ENCODE results near the gene ATP10B.

Gene ATP10B

DNA sequence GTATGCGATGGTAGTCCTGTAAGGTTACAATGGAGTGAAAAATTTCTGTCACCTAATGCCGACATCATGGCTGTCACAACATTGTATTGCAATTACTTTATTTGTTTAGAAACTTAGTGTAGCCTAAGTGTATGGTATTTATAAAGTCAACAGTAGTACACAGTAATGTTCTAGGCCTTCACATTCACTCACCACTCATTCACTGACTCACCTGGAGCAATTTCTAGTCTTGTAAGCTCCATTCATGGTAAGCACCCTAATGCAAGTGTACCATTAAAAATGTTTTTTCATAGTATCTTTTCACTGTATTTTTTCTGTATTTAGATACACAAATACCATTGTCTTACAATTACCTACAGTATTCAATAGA lies 58.5 kb downstream of the ATP10B start:
- no peak for TF ChIP-seq CTCF (IDR thresholded peaks at IDR 0.05)
- Histone ChIP-seq H3K4me1 (ENCODE audit: control insufficient read depth in 1 of 2, insufficient read depth in 1 of 2, low read depth in 1 of 2, low read length in 1 of 2) (no peaks in the 10 kb centered on the region), H3K36me3 (no peaks in the 10 kb centered on the region), H3K27me3 (no peaks in the 10 kb centered on the region), H3K27ac (no peak overlapping the region), H3K4me3 (ENCODE audit: low read depth in 1 of 2, low read length in 1 of 2) (no peak overlapping the region), H3K9me3 (no peaks in the 10 kb centered on the region)

DNA sequence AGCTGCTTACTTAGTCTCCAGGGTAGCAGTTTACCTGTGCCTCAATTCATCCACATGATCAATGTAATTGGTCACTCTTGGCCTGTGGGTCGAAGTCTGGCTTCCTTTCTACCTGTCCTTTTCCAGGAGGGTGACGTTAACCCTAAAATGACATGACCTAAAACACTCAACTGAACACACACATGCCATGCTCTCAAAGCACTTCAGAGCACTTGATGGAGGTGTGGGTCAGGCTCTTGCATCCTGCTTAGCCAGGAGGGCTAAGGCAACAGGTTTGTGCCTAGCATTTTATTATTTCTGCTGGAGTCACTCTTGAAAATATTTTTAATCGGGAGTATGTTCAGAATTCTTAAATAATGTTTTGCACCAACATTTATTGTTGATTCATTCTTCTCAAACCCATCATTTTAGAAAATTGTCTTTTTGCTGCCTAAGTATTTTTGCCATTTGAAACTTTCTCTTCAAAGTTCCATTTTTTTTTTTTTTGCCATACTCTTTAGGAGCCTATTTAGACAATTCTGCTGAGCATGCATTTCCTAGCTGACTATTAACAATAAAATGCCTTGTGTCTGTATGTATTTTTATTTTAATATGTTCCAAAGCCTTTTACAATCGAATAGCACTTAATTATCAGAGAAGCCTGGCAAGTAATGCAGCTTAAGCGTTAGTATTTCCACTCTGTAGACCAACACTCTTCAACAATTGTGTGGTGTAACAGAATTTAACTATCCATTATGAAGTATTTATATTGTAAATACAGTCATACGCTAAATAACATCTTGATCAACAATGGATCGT lies 59.1 kb downstream of the ATP10B start:
- Histone ChIP-seq H3K4me1 (ENCODE audit: control insufficient read depth in 1 of 2, insufficient read depth in 1 of 2, low read depth in 1 of 2, low read length in 1 of 2) (no peaks in the 10 kb centered on the region), H3K4me3 (ENCODE audit: low read depth in 1 of 2, low read length in 1 of 2) (no peak overlapping the region), H3K27ac (no peak overlapping the region), H3K9me3 (no peaks in the 10 kb centered on the region), H3K27me3 (no peaks in the 10 kb centered on the region), H3K36me3 (no peaks in the 10 kb centered on the region)
- TF ChIP-seq CTCF (IDR thresholded peaks at IDR 0.05) = no peak

DNA sequence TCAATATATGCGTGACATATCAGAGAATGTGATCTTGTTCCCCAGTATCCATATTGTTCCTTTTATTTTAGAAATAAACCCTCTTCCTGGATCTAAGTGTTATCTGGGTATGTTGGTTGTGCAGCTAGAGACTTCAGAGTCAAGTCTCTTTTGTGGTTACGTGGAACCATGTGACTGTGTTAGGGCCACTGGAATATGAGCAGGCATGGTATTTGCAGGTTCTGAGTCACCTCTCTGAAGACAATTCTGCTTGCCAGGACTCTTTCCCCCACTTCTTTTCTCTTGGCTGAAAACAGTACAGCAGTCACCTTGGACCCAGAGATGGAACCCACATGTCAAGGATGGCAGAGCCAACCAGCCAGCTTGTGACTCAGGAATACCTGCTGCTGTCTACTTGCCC lies 59.7 kb downstream of the ATP10B start:
- Histone ChIP-seq H3K4me1 (ENCODE audit: control insufficient read depth in 1 of 2, insufficient read depth in 1 of 2, low read depth in 1 of 2, low read length in 1 of 2) (no peaks in the 10 kb centered on the region), H3K27ac (no peak overlapping the region), H3K36me3 (no peaks in the 10 kb centered on the region), H3K9me3 (no peaks in the 10 kb centered on the region), H3K27me3 (no peaks in the 10 kb centered on the region), H3K4me3 (ENCODE audit: low read depth in 1 of 2, low read length in 1 of 2) (no peak overlapping the region)
- no peak for TF ChIP-seq CTCF (IDR thresholded peaks at IDR 0.05)

- Histone ChIP-seq H3K4me3 (ENCODE audit: low read depth in 1 of 2, low read length in 1 of 2) (no peak overlapping the region), H3K27ac (no peak overlapping the region), H3K27me3 (no peaks in the 10 kb centered on the region), H3K4me1 (ENCODE audit: control insufficient read depth in 1 of 2, insufficient read depth in 1 of 2, low read depth in 1 of 2, low read length in 1 of 2) (no peaks in the 10 kb centered on the region), H3K9me3 (no peaks in the 10 kb centered on the region), H3K36me3 (no peaks in the 10 kb centered on the region)
- TF ChIP-seq CTCF (IDR thresholded peaks at IDR 0.05) = no peak
These were observed 62.7 kb downstream of the ATP10B start for GRCh38 chr5:160789219-160789859.

- no peaks in the 10 kb centered on the region for H3K36me3 ChIP-seq
- no peaks in the 10 kb centered on the region for H3K9me3 ChIP-seq
These were observed 63.8 kb downstream of the ATP10B start for GRCh38 chr5:160788102-160788660.

More at GRCh38 chr5:160788102-160788660, 63.8 kb downstream of the ATP10B start:
- Histone ChIP-seq H3K4me3 (ENCODE audit: low read depth in 1 of 2, low read length in 1 of 2) (no peak overlapping the region), H3K27ac (no peak overlapping the region), H3K27me3 (no peaks in the 10 kb centered on the region), H3K4me1 (ENCODE audit: control insufficient read depth in 1 of 2, insufficient read depth in 1 of 2, low read depth in 1 of 2, low read length in 1 of 2) (no peaks in the 10 kb centered on the region)
- TF ChIP-seq CTCF (IDR thresholded peaks at IDR 0.05) = no peak

Measured in neutrophil (primary cell).